Measurements from ENCODE around the gene AGFG1.

Gene AGFG1

DNA sequence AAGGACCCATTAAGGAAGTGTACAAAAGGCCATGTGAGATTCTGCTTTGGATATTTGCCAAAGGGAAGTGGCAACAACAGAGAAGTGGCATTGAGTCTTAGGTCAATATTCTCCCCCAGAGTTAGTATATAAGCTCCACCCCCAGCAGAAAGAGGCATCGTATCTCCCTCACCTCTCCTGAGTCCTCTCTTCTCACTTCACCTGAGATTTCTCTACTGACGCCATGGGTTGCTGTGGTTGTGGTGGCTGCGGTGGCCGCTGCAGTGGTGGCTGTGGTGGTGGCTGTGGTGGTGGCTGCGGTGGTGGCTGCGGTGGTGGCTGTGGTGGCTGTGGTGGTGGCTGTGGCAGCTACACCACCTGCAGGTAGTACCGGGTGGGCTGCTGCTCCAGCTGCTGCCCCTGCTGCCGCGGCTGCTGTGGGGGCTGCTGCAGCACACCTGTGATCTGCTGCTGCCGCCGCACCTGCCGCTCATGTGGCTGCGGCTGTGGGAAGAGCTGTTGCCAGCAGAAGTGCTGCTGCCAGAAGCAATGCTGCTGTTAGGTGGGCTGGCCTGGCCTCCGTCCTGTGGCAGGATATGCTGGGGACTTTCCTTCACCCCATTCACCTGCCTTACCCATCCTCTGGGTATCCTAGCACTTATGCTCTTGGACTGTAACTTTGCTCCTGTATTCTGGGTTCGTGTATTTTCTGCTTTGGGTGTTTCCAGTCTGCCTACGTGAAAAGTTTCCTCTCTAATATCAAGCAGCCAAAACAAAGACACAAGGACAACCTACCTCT lies 136.8 kb downstream of the AGFG1 start:
- DNase-seq (ENCODE audit: low spot score) = peak; percentile 73

DNA sequence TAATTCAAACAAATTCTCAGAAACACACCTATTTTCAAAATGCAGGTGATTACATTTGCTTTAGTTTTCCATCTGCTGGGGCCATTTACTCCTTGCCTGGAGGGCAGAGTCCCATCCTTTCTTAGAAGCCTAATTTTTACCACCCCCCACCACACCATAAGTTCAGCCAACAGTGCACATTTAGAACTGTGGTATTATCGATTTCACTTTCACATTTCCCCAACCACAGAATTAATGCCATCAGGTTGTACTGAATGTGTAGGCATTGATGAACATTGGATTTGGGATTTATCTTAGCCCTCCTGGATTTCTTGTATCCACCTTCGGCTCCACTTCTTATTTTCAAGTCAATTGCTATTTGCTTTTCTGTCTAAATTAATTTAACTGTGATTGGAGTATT lies 138.2 kb downstream of the AGFG1 start:
- no peak for DNase-seq (ENCODE audit: low spot score)

Data from pons (tissue), 1 donor.